WTC11 (cell line): ENCODE results near the gene PLSCR2. TPM values are rescaled to one million over a fixed set of nuclear protein-coding genes. Genes with fewer than 3 reads are reported as not detected.

ENCODE experiments used
- ATAC-seq: fragments of 200-7000 bp; cut with Tn5 transposase; 2 replicates; pipeline ENCODE4 v1.10.0; 2021; ENCODE audit warnings: mild to moderate bottlenecking, moderate library complexity
- CTCF ChIA-PET: fragments of 300-600 bp; sonication (Branson Sonifier 250); formaldehyde crosslinking; loops from one replicate; lab custom pipeline; 2021; ENCODE audit warnings: antibody characterized with exemption; lab: Charles Lee
- POLR2A ChIA-PET: fragments of 350-600 bp; sonication (Branson Sonifier 250); formaldehyde crosslinking; loops from one replicate; lab custom pipeline; 2021; ENCODE audit warnings: antibody characterized with exemption; lab: Charles Lee
- DNase-seq: peaks from one replicate; pipeline ENCODE4 v3.0.0; 2021; ENCODE audit warnings: low spot score
- H3K27ac Mint-ChIP-seq: 2 replicates; pipeline ENCODE4 v1.8.0; 2021; ENCODE audit warnings: mixed read lengths
- H3K27me3 Mint-ChIP-seq: 2 replicates; pipeline ENCODE4 v1.8.0; 2021; ENCODE audit warnings: low read depth, mild to moderate bottlenecking, moderate library complexity, mixed read lengths
- H3K36me3 Mint-ChIP-seq: 2 replicates; pipeline ENCODE4 v1.8.0; 2021; ENCODE audit warnings: mixed read lengths
- H3K4me1 Mint-ChIP-seq: 2 replicates; pipeline ENCODE4 v1.8.0; 2022; ENCODE audit warnings: mixed read lengths
- H3K4me3 Mint-ChIP-seq: 2 replicates; pipeline ENCODE4 v1.8.0; 2021; ENCODE audit warnings: mild to moderate bottlenecking, moderate library complexity, mixed read lengths
- H3K9me3 Mint-ChIP-seq: 2 replicates; pipeline ENCODE4 v1.8.0; 2021; ENCODE audit warnings: mixed read lengths
- CBFB ChIP-seq: sonication (generic); formaldehyde crosslinking; IDR thresholded peaks from 2 replicates; pipeline ENCODE4 v1.8.1; 2022; ENCODE audit warnings: mild to moderate bottlenecking, low read depth, missing genetic modification reagents
- E2F1 ChIP-seq: sonication (generic); formaldehyde crosslinking; IDR thresholded peaks from 2 replicates; pipeline ENCODE4 v1.8.0; 2022; ENCODE audit warnings: mild to moderate bottlenecking, missing genetic modification reagents
- E2F4 ChIP-seq: sonication (generic); formaldehyde crosslinking; IDR thresholded peaks from 2 replicates; pipeline ENCODE4 v1.8.1; 2022; ENCODE audit warnings: low read depth, mild to moderate bottlenecking, moderate library complexity, missing genetic modification reagents, borderline replicate concordance
- FOXJ3 ChIP-seq: sonication (generic); formaldehyde crosslinking; IDR thresholded peaks from 2 replicates; pipeline ENCODE4 v1.9.0; 2021; ENCODE audit warnings: missing genetic modification reagents, mild to moderate bottlenecking, borderline replicate concordance
- FOXP4 ChIP-seq: sonication (generic); formaldehyde crosslinking; IDR thresholded peaks from 2 replicates; pipeline ENCODE4 v1.8.0; 2022; ENCODE audit warnings: mild to moderate bottlenecking, missing genetic modification reagents
- GRHL2 ChIP-seq: fragments of 250-450 bp; sonication (Bioruptor Pico); IDR thresholded peaks from 2 replicates; pipeline ENCODE4 v1.8.0; 2022; ENCODE audit warnings: mild to moderate bottlenecking, moderate library complexity; ENCODE audit not compliant: insufficient replicate concordance, severe bottlenecking
- IRF2 ChIP-seq: sonication (generic); formaldehyde crosslinking; IDR thresholded peaks from 2 replicates; pipeline ENCODE4 v1.8.0; 2022; ENCODE audit warnings: low read depth, missing genetic modification reagents, borderline replicate concordance
- MAX ChIP-seq: sonication (generic); formaldehyde crosslinking; IDR thresholded peaks from 2 replicates; pipeline ENCODE4 v1.8.0; 2022; ENCODE audit warnings: mild to moderate bottlenecking, missing genetic modification reagents
- NFATC4 ChIP-seq: fragments of 250-450 bp; sonication (Bioruptor Pico); IDR thresholded peaks from 2 replicates; pipeline ENCODE4 v1.9.0; 2021; ENCODE audit warnings: mild to moderate bottlenecking
- NR1H2 ChIP-seq: sonication (generic); formaldehyde crosslinking; IDR thresholded peaks from 2 replicates; pipeline ENCODE4 v1.9.0; 2021; ENCODE audit warnings: mild to moderate bottlenecking, moderate library complexity, missing genetic modification reagents
- RELA ChIP-seq: sonication (generic); formaldehyde crosslinking; IDR thresholded peaks from 2 replicates; pipeline ENCODE4 v1.8.1; 2022; ENCODE audit warnings: missing genetic modification reagents, mild to moderate bottlenecking, borderline replicate concordance
- SOX15 ChIP-seq: fragments of 250-450 bp; sonication (Bioruptor Pico); IDR thresholded peaks from 2 replicates; pipeline ENCODE4 v1.9.0; 2021; ENCODE audit warnings: mild to moderate bottlenecking
- TCF7 ChIP-seq: sonication (generic); formaldehyde crosslinking; IDR thresholded peaks from 2 replicates; pipeline ENCODE4 v1.8.0; 2022; ENCODE audit warnings: mild to moderate bottlenecking, low read depth, missing genetic modification reagents, moderate library complexity
- TEAD4 ChIP-seq: sonication (generic); formaldehyde crosslinking; IDR thresholded peaks from 2 replicates; pipeline ENCODE4 v1.8.0; 2022; ENCODE audit warnings: mild to moderate bottlenecking, missing genetic modification reagents
- ZBTB43 ChIP-seq: sonication (generic); formaldehyde crosslinking; IDR thresholded peaks from 2 replicates; pipeline ENCODE4 v1.8.1; 2023; ENCODE audit warnings: mild to moderate bottlenecking, missing genetic modification reagents
- ZMAT4 ChIP-seq: fragments of 250-450 bp; sonication (Bioruptor Pico); IDR thresholded peaks from 2 replicates; pipeline ENCODE4 v1.9.0; 2021; ENCODE audit warnings: mild to moderate bottlenecking
- ZNF423 ChIP-seq: fragments of 250-450 bp; sonication (Bioruptor Pico); IDR thresholded peaks from 2 replicates; pipeline ENCODE4 v2.1.2; 2022; ENCODE audit warnings: mild to moderate bottlenecking, moderate library complexity
- ZNF425 ChIP-seq: fragments of 250-450 bp; sonication (Bioruptor Pico); conservative IDR thresholded peaks from 2 replicates; pipeline ENCODE4 v1.9.0; 2021; ENCODE audit warnings: mild to moderate bottlenecking
- ZNF512 ChIP-seq: sonication (generic); formaldehyde crosslinking; IDR thresholded peaks from 2 replicates; pipeline ENCODE4 v1.8.1; 2022; ENCODE audit warnings: missing genetic modification reagents, borderline replicate concordance
- ZSCAN18 ChIP-seq: fragments of 250-450 bp; sonication (Bioruptor Pico); IDR thresholded peaks from 2 replicates; pipeline ENCODE4 v2.1.2; 2022; ENCODE audit warnings: mild to moderate bottlenecking, moderate library complexity
- total RNA-seq: library from RNA; stranded (reverse); gene quantifications from 3 replicates; pipeline ENCODE4 v1.2.3, GENCODE V29; 2021

Gene PLSCR2
- total RNA-seq, 1 experiment from 2014 or later, result 0.39 TPM

- DNase-seq, result no peak
- ChIA-PET CTCF (no interaction called here), POLR2A (no interaction called here)
- H3K9me3 Mint-ChIP-seq, result peaks cover 3% of the 10 kb centered on the region; the same call in 1 of the 2 replicates
- H3K4me1 Mint-ChIP-seq, result no peaks in the 10 kb centered on the region
- no peak for TF ChIP-seq ZBTB43 (CRISPR knock-in tag)
- TF ChIP-seq GRHL2, result no peak
- TF ChIP-seq E2F1 (CRISPR knock-in tag), result no peak
- TF ChIP-seq ZNF512 (CRISPR knock-in tag), result no peak
- no peak for TF ChIP-seq NFATC4 (CRISPR knock-in tag)
- no peak for TF ChIP-seq TCF7 (CRISPR knock-in tag)
- no peak for TF ChIP-seq TEAD4 (CRISPR knock-in tag)
- TF ChIP-seq FOXJ3 (CRISPR knock-in tag), result no peak
- no peak for TF ChIP-seq ZMAT4
- no peak for TF ChIP-seq E2F4 (CRISPR knock-in tag)
- no peak for TF ChIP-seq ZNF423 (CRISPR knock-in tag)
- TF ChIP-seq SOX15, result no peak
- TF ChIP-seq RELA (CRISPR knock-in tag), result no peak
- no peak for TF ChIP-seq IRF2 (CRISPR knock-in tag)
- TF ChIP-seq CBFB (CRISPR knock-in tag), result no peak
- TF ChIP-seq ZSCAN18 (CRISPR knock-in tag), result no peak
- TF ChIP-seq ZNF425 (CRISPR knock-in tag), result no peak
- TF ChIP-seq MAX (CRISPR knock-in tag), result no peak
- no peak for TF ChIP-seq FOXP4
- TF ChIP-seq NR1H2, result no peak
- H3K36me3 Mint-ChIP-seq, result no peaks in the 10 kb centered on the region
- no peak for ATAC-seq
- H3K27me3 Mint-ChIP-seq, result no peaks in the 10 kb centered on the region
- H3K4me3 Mint-ChIP-seq, result no peak overlapping the region
- H3K27ac Mint-ChIP-seq, result no peak overlapping the region
Measured at GRCh38 chr3:146390957-146391356, 78.4 kb downstream of the PLSCR2 start.
